ENCODE measurements around the gene MRNIP.

MRNIP gene

GRCh38 chr5:179800071-179800695, 58.4 kb downstream of the MRNIP start:
- no peak for TF ChIP-seq CSRNP3 (CRISPR knock-in tag; IDR thresholded peaks at IDR 0.05)
- no peak for TF ChIP-seq POU6F1 (CRISPR knock-in tag; IDR thresholded peaks at IDR 0.05; ENCODE audit: borderline replicate concordance, low read depth)
- no peak for TF ChIP-seq OSR1 (CRISPR knock-in tag; IDR thresholded peaks at IDR 0.05)
- no peak for TF ChIP-seq ZNF8 (CRISPR knock-in tag; IDR thresholded peaks at IDR 0.05)
- no peak for TF ChIP-seq ZNF70 (CRISPR knock-in tag; IDR thresholded peaks at IDR 0.05)
- no peak for TF ChIP-seq ISL1 (CRISPR knock-in tag; IDR thresholded peaks at IDR 0.05)
- TF ChIP-seq TCF4 (CRISPR knock-in tag; IDR thresholded peaks at IDR 0.05; ENCODE audit: borderline replicate concordance) = no peak
- TF ChIP-seq SNAI2 (CRISPR knock-in tag; IDR thresholded peaks at IDR 0.05) = no peak
- no peak for TF ChIP-seq ZFP3 (CRISPR knock-in tag; IDR thresholded peaks at IDR 0.05)
- no peak for TF ChIP-seq ZNF565 (CRISPR knock-in tag; conservative IDR thresholded peaks at IDR 0.05; ENCODE audit: low read depth)
- TF ChIP-seq ZC3H10 (CRISPR knock-in tag; IDR thresholded peaks at IDR 0.05) = no peak
- no peak for TF ChIP-seq TSHZ2 (CRISPR knock-in tag; IDR thresholded peaks at IDR 0.05)
- TF ChIP-seq PPARA (CRISPR knock-in tag; IDR thresholded peaks at IDR 0.05; ENCODE audit: borderline replicate concordance) = no peak
- TF ChIP-seq CSDC2 (CRISPR knock-in tag; IDR thresholded peaks at IDR 0.05) = no peak
- no peak for ATAC-seq

GRCh38 chr5:179799644-179799973, 59.0 kb downstream of the MRNIP start:
- no peak for ATAC-seq
- TF ChIP-seq BACH2 (CRISPR knock-in tag; IDR thresholded peaks at IDR 0.05; ENCODE audit: borderline replicate concordance) = no peak
- no peak for TF ChIP-seq CSRNP3 (CRISPR knock-in tag; IDR thresholded peaks at IDR 0.05)
- no peak for TF ChIP-seq ZC3H10 (CRISPR knock-in tag; IDR thresholded peaks at IDR 0.05)
- no peak for TF ChIP-seq PATZ1 (CRISPR knock-in tag; IDR thresholded peaks at IDR 0.05; ENCODE audit: borderline replicate concordance)
- TF ChIP-seq ZFP30 (CRISPR knock-in tag; IDR thresholded peaks at IDR 0.05) = no peak
- TF ChIP-seq CSDC2 (CRISPR knock-in tag; IDR thresholded peaks at IDR 0.05) = no peak
- no peak for TF ChIP-seq ZFP3 (CRISPR knock-in tag; IDR thresholded peaks at IDR 0.05)

- TF ChIP-seq POU6F1 (CRISPR knock-in tag; IDR thresholded peaks at IDR 0.05; ENCODE audit: borderline replicate concordance, low read depth) (no peak), ZNF565 (CRISPR knock-in tag; conservative IDR thresholded peaks at IDR 0.05; ENCODE audit: low read depth) (no peak), PATZ1 (CRISPR knock-in tag; IDR thresholded peaks at IDR 0.05; ENCODE audit: borderline replicate concordance) (no peak)
- ATAC-seq = no peak
Observed at GRCh38 chr5:179798771-179799643, 59.6 kb downstream of the MRNIP start.
